Measurements from ENCODE around the gene DDX60. TPM values are rescaled to one million over a fixed set of nuclear protein-coding genes. Genes with fewer than 3 reads are reported as not detected.

Gene DDX60
- total and polyA plus RNA-seq, 3 experiments from 2014 or later: 4.9 to 26.7 (median 6.3) TPM

- H3K4me3 Mint-ChIP-seq: no peak overlapping the region
- Histone ChIP-seq H3K27me3 (ENCODE audit: insufficient read depth, low read length, poor library complexity, severe bottlenecking) (no peaks in the 10 kb centered on the region), H3K4me3 (ENCODE audit: low read length) (no peak overlapping the region), H3K27ac (ENCODE audit: low read depth, low read length) (no peak overlapping the region), H3K9me3 (ENCODE audit: low read length) (no peaks in the 10 kb centered on the region), H3K4me1 (ENCODE audit: insufficient read depth, low read length) (no peaks in the 10 kb centered on the region), H3K36me3 (ENCODE audit: insufficient read depth, low read length) (peaks cover 18% of the 10 kb centered on the region)
- ChIA-PET CTCF (no interaction called here), POLR2A (no interaction called here)
- H3K4me1 Mint-ChIP-seq: no peaks in the 10 kb centered on the region
- H3K27me3 Mint-ChIP-seq: no peaks in the 10 kb centered on the region
- peak overlapping the region in 1 of 8 donors; percentile 17 for H3K27ac Mint-ChIP-seq
- H3K36me3 Mint-ChIP-seq: peaks cover 25 to 85% (median 41%) of the 10 kb centered on the region in 3 donors
- DNase-seq: no peak
- no peaks in the 10 kb centered on the region for H3K9me3 Mint-ChIP-seq
Observed at GRCh38 chr4:168263039-168263438, 55.5 kb downstream of the DDX60 start.

GRCh38 chr4:168259096-168259495, 59.5 kb downstream of the DDX60 start:
- peaks cover 11 to 84% (median 43%) of the 10 kb centered on the region in 3 donors for H3K36me3 Mint-ChIP-seq
- no peak overlapping the region for H3K4me3 ChIP-seq (ENCODE audit: low read length)
- no peak overlapping the region for H3K4me3 Mint-ChIP-seq
- CTCF ChIA-PET: no interaction called here
- no peaks in the 10 kb centered on the region for H3K27me3 Mint-ChIP-seq
- H3K4me1 Mint-ChIP-seq: no peaks in the 10 kb centered on the region
- H3K4me1 ChIP-seq (ENCODE audit: insufficient read depth, low read length): no peaks in the 10 kb centered on the region
- no peak for DNase-seq
- H3K36me3 ChIP-seq (ENCODE audit: insufficient read depth, low read length): peaks cover 17% of the 10 kb centered on the region
- no peaks in the 10 kb centered on the region for H3K9me3 Mint-ChIP-seq
- POLR2A ChIA-PET: no interaction called here
- no peak overlapping the region for H3K27ac ChIP-seq (ENCODE audit: low read depth, low read length)
- no peaks in the 10 kb centered on the region for H3K27me3 ChIP-seq (ENCODE audit: insufficient read depth, low read length, poor library complexity, severe bottlenecking)
- H3K9me3 ChIP-seq (ENCODE audit: low read length): no peaks in the 10 kb centered on the region
- no peak overlapping the region for H3K27ac Mint-ChIP-seq

GRCh38 chr4:168257768-168258167, 60.8 kb downstream of the DDX60 start:
- DNase-seq: no peak
- H3K27me3 ChIP-seq (ENCODE audit: insufficient read depth, low read length, poor library complexity, severe bottlenecking): no peaks in the 10 kb centered on the region

GRCh38 chr4:168248176-168248710, 70.3 kb downstream of the DDX60 start:
- Histone ChIP-seq H3K27me3 (ENCODE audit: insufficient read depth, low read length, poor library complexity, severe bottlenecking) (no peaks in the 10 kb centered on the region), H3K27ac (ENCODE audit: low read depth, low read length) (no peak overlapping the region), H3K4me1 (ENCODE audit: insufficient read depth, low read length) (no peaks in the 10 kb centered on the region), H3K36me3 (ENCODE audit: insufficient read depth, low read length) (peaks cover 29% of the 10 kb centered on the region), H3K4me3 (ENCODE audit: low read length) (no peak overlapping the region), H3K9me3 (ENCODE audit: low read length) (no peaks in the 10 kb centered on the region)
- Mint-ChIP-seq H3K9me3 (peaks cover 0 to 7% (median 4%) of the 10 kb centered on the region in 5 donors), H3K27ac (no peak overlapping the region), H3K4me3 (no peak overlapping the region), H3K36me3 (peaks cover 49 to 80% (median 54%) of the 10 kb centered on the region in 3 donors), H3K27me3 (no peaks in the 10 kb centered on the region), H3K4me1 (no peaks in the 10 kb centered on the region)
- no peak for DNase-seq
- POLR2A ChIA-PET: interaction anchor here (0.5 kb wide), 1 partner anchor 20 kb away, joined by 4 read pairs; no protein-coding TSS in a partner anchor
- CTCF ChIA-PET: no interaction called here

More at GRCh38 chr4:168257768-168258167, 60.8 kb downstream of the DDX60 start:
- ChIA-PET POLR2A (no interaction called here), CTCF (no interaction called here)
- no peaks in the 10 kb centered on the region for H3K4me1 ChIP-seq (ENCODE audit: insufficient read depth, low read length)
- Mint-ChIP-seq H3K27me3 (no peaks in the 10 kb centered on the region), H3K27ac (peak overlapping the region in 1 of 8 donors; percentile 18), H3K4me3 (no peak overlapping the region), H3K9me3 (no peaks in the 10 kb centered on the region), H3K36me3 (peaks cover 11 to 84% (median 45%) of the 10 kb centered on the region in 3 donors), H3K4me1 (no peaks in the 10 kb centered on the region)
- H3K4me3 ChIP-seq (ENCODE audit: low read length): no peak overlapping the region
- H3K27ac ChIP-seq (ENCODE audit: low read depth, low read length): no peak overlapping the region
- H3K9me3 ChIP-seq (ENCODE audit: low read length): no peaks in the 10 kb centered on the region
- peaks cover 29% of the 10 kb centered on the region for H3K36me3 ChIP-seq (ENCODE audit: insufficient read depth, low read length)

GRCh38 chr4:168247603-168248002, 70.9 kb downstream of the DDX60 start:
- peaks cover 4 to 14% (median 10%) of the 10 kb centered on the region in 5 donors for H3K9me3 Mint-ChIP-seq

GRCh38 chr4:168241953-168242352, 76.6 kb downstream of the DDX60 start:
- H3K36me3 ChIP-seq (ENCODE audit: insufficient read depth, low read length): peaks cover under 1% of the 10 kb centered on the region

More at GRCh38 chr4:168247603-168248002, 70.9 kb downstream of the DDX60 start:
- Histone ChIP-seq H3K36me3 (ENCODE audit: insufficient read depth, low read length) (peaks cover 26% of the 10 kb centered on the region), H3K27me3 (ENCODE audit: insufficient read depth, low read length, poor library complexity, severe bottlenecking) (no peaks in the 10 kb centered on the region), H3K4me3 (ENCODE audit: low read length) (no peak overlapping the region), H3K27ac (ENCODE audit: low read depth, low read length) (no peak overlapping the region), H3K4me1 (ENCODE audit: insufficient read depth, low read length) (no peaks in the 10 kb centered on the region), H3K9me3 (ENCODE audit: low read length) (no peaks in the 10 kb centered on the region)
- Mint-ChIP-seq H3K4me3 (no peak overlapping the region), H3K27ac (peak overlapping the region in 1 of 8 donors; percentile 88), H3K4me1 (peaks cover 0 to 2% (median 0%) of the 10 kb centered on the region in 3 donors), H3K36me3 (peaks cover 51 to 81% (median 61%) of the 10 kb centered on the region in 3 donors), H3K27me3 (no peaks in the 10 kb centered on the region)
- CTCF ChIA-PET: no interaction called here
- POLR2A ChIA-PET: no interaction called here
- DNase-seq: no peak

GRCh38 chr4:168240821-168241220, 77.7 kb downstream of the DDX60 start:
- Histone ChIP-seq H3K27me3 (ENCODE audit: insufficient read depth, low read length, poor library complexity, severe bottlenecking) (no peaks in the 10 kb centered on the region), H3K4me3 (ENCODE audit: low read length) (no peak overlapping the region), H3K4me1 (ENCODE audit: insufficient read depth, low read length) (no peaks in the 10 kb centered on the region), H3K27ac (ENCODE audit: low read depth, low read length) (no peak overlapping the region), H3K9me3 (ENCODE audit: low read length) (peaks cover 7% of the 10 kb centered on the region), H3K36me3 (ENCODE audit: insufficient read depth, low read length) (no peaks in the 10 kb centered on the region)
- no peak overlapping the region for H3K4me3 Mint-ChIP-seq
- no peak for DNase-seq
- H3K4me1 Mint-ChIP-seq: peaks cover 4 to 20% (median 8%) of the 10 kb centered on the region in 3 donors
- POLR2A ChIA-PET: no interaction called here
- no peaks in the 10 kb centered on the region for H3K27me3 Mint-ChIP-seq
- peak overlapping the region in 1 of 8 donors; percentile 15 for H3K27ac Mint-ChIP-seq
- peaks cover 42 to 78% (median 69%) of the 10 kb centered on the region in 3 donors for H3K36me3 Mint-ChIP-seq
- CTCF ChIA-PET: no interaction called here
- peaks cover 10 to 22% (median 15%) of the 10 kb centered on the region in 5 donors for H3K9me3 Mint-ChIP-seq

More at GRCh38 chr4:168241953-168242352, 76.6 kb downstream of the DDX60 start:
- no peaks in the 10 kb centered on the region for H3K27me3 ChIP-seq (ENCODE audit: insufficient read depth, low read length, poor library complexity, severe bottlenecking)
- no peaks in the 10 kb centered on the region for H3K4me1 ChIP-seq (ENCODE audit: insufficient read depth, low read length)
- Mint-ChIP-seq H3K9me3 (peaks cover 10 to 22% (median 15%) of the 10 kb centered on the region in 5 donors), H3K27me3 (no peaks in the 10 kb centered on the region), H3K36me3 (peaks cover 47 to 82% (median 74%) of the 10 kb centered on the region in 3 donors), H3K4me1 (peaks cover 4 to 20% (median 8%) of the 10 kb centered on the region in 3 donors), H3K27ac (no peak overlapping the region), H3K4me3 (no peak overlapping the region)
- ChIA-PET CTCF (no interaction called here), POLR2A (no interaction called here)
- DNase-seq: no peak
- no peak overlapping the region for H3K4me3 ChIP-seq (ENCODE audit: low read length)
- H3K9me3 ChIP-seq (ENCODE audit: low read length): peaks cover 7% of the 10 kb centered on the region
- H3K27ac ChIP-seq (ENCODE audit: low read depth, low read length): no peak overlapping the region

- H3K4me3 ChIP-seq (ENCODE audit: low read length): no peak overlapping the region
- peaks cover 26% of the 10 kb centered on the region for H3K36me3 ChIP-seq (ENCODE audit: insufficient read depth, low read length)
- no peak overlapping the region for H3K4me3 Mint-ChIP-seq
- no peak overlapping the region for H3K27ac ChIP-seq (ENCODE audit: low read depth, low read length)
- no peaks in the 10 kb centered on the region for H3K27me3 ChIP-seq (ENCODE audit: insufficient read depth, low read length, poor library complexity, severe bottlenecking)
- H3K4me1 ChIP-seq (ENCODE audit: insufficient read depth, low read length): no peaks in the 10 kb centered on the region
- CTCF ChIA-PET: no interaction called here
- H3K9me3 ChIP-seq (ENCODE audit: low read length): no peaks in the 10 kb centered on the region
- H3K27me3 Mint-ChIP-seq: no peaks in the 10 kb centered on the region
- H3K9me3 Mint-ChIP-seq: peaks cover 0 to 5% (median 0%) of the 10 kb centered on the region in 5 donors
- no peak for DNase-seq
- H3K27ac Mint-ChIP-seq: peak overlapping the region in 4 of 8 donors; percentile 11 to 47 (median 26)
- peaks cover 63 to 83% (median 67%) of the 10 kb centered on the region in 3 donors for H3K36me3 Mint-ChIP-seq
- POLR2A ChIA-PET: no interaction called here
- peaks cover 0 to 11% (median 3%) of the 10 kb centered on the region in 3 donors for H3K4me1 Mint-ChIP-seq
Observed at GRCh38 chr4:168221301-168221700, 97.3 kb downstream of the DDX60 start.
